Fibroblast of skin of left biceps (primary cell): Measurements from ENCODE around the gene CLEC4D.
"Not testable (repeated sequence)": the region's sequence is repeated elsewhere in the genome, so short reads cannot be mapped to it uniquely, and the experiment has no call there.

Source experiments
- DNase-seq, 2 experiments: peaks; one replicate each; pipeline ENCODE4 v3.0.0-alpha.2; 2013; ENCODE audit warnings: low read depth in 2 of 2

CLEC4D gene

GRCh38 chr12:8513256-8513655 lies at the start of gene CLEC4D:
TSS of gene CLEC4D (plus strand) at chr12:8513503. CDS start at chr12:8513733, 230 bp downstream.
- DNase-seq: no peak

GRCh38 chr12:8465301-8465996 lies 47.9 kb upstream of the CLEC4D start:
- DNase-seq: no peak

- DNase-seq: no peak
Observed at GRCh38 chr12:8466241-8466640, 47.1 kb upstream of the CLEC4D start.

- DNase-seq: no peak
Observed at GRCh38 chr12:8471090-8471489, 42.2 kb upstream of the CLEC4D start.

GRCh38 chr12:8475508-8476203 lies 37.6 kb upstream of the CLEC4D start:
- no peak for DNase-seq

- DNase-seq: no peak
Observed at GRCh38 chr12:8482571-8483061, 30.7 kb upstream of the CLEC4D start.

GRCh38 chr12:8483079-8483478 lies 30.2 kb upstream of the CLEC4D start:
- DNase-seq: no peak

- no peak for DNase-seq
Observed at GRCh38 chr12:8491646-8492530, 21.4 kb upstream of the CLEC4D start.

- no peak for DNase-seq
Observed at GRCh38 chr12:8493084-8493483, 20.2 kb upstream of the CLEC4D start.

GRCh38 chr12:8495671-8496070 lies 17.6 kb upstream of the CLEC4D start:
- DNase-seq: not testable (repeated sequence)

- not testable (repeated sequence) for DNase-seq
Observed at GRCh38 chr12:8496074-8496473, 17.2 kb upstream of the CLEC4D start.

- no peak for DNase-seq
Observed at GRCh38 chr12:8499616-8500015, 13.7 kb upstream of the CLEC4D start.

- no peak for DNase-seq
Observed at GRCh38 chr12:8501720-8502119, 11.6 kb upstream of the CLEC4D start.

- DNase-seq: no peak
Observed at GRCh38 chr12:8504351-8504750, 9.0 kb upstream of the CLEC4D start.

GRCh38 chr12:8507596-8507995 lies 5.7 kb upstream of the CLEC4D start:
- no peak for DNase-seq

GRCh38 chr12:8508223-8508622 lies 5.1 kb upstream of the CLEC4D start:
- no peak for DNase-seq

- DNase-seq: no peak
Observed at GRCh38 chr12:8508910-8509841, 4.1 kb upstream of the CLEC4D start.

GRCh38 chr12:8517971-8518370 lies 4.7 kb downstream of the CLEC4D start:
- DNase-seq: no peak

- no peak for DNase-seq
Observed at GRCh38 chr12:8519171-8519570, 5.9 kb downstream of the CLEC4D start.

GRCh38 chr12:8527250-8528130 lies 14.2 kb downstream of the CLEC4D start:
- DNase-seq: no peak
